Measurements from ENCODE around the gene ITGB4.

DNA sequence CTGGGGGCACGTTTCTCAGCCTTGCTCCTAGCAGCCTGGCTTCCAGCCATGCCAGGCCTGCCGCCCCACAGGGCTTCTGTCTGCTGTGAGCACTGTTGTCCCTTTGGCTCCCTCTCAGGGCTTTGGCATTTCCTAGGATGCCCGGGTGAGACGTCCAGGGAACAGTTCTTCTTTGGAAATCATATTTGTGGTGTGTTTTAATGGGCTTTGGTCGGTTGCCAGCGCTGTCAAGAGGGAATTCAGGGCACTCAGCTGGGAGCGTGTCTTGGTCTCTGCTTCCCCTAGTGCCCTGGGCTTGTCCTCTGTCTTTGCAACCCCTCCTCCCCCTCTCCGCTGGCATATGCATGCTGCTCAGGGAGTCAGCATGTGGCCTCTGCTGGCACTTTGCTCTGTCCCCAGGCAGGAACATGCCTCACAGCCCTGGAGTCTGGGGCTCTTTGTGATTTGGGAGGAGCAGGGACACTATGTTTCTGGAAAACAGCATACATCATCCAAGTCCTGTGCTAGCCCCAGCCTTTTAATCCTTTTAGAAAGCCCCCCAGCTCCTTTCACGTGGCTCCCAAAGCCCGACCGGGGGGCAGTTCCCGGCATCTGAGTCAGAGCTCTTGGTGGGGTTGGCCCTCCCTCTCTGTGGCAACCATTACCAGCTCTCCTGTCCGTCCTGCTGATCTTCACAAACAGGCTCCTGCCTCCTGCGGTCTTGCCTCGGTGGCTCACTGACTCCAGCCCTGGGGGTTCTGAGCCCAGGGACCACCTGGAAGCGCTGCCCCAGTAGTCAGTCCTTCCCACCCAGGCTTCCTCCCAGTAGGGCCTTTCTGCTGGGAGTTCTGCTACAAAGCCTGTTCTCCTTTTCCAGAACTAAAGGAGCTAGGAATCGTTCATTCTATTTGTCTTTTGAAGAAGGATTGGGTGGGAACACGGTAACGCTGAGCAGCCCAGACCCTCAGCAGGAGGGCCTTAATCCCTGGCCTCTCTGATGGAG lies 27.5 kb upstream of the ITGB4 start:
- TF ChIP-seq, protein P1, sequence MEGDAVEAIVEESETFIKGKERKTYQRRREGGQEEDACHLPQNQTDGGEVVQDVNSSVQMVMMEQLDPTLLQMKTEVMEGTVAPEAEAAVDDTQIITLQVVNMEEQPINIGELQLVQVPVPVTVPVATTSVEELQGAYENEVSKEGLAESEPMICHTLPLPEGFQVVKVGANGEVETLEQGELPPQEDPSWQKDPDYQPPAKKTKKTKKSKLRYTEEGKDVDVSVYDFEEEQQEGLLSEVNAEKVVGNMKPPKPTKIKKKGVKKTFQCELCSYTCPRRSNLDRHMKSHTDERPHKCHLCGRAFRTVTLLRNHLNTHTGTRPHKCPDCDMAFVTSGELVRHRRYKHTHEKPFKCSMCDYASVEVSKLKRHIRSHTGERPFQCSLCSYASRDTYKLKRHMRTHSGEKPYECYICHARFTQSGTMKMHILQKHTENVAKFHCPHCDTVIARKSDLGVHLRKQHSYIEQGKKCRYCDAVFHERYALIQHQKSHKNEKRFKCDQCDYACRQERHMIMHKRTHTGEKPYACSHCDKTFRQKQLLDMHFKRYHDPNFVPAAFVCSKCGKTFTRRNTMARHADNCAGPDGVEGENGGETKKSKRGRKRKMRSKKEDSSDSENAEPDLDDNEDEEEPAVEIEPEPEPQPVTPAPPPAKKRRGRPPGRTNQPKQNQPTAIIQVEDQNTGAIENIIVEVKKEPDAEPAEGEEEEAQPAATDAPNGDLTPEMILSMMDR (IDR thresholded peaks at IDR 0.05): no peak
- TF ChIP-seq EZH2 (IDR thresholded peaks at IDR 0.05): no peak

Data from neural progenitor cell (in vitro differentiated cells).